Measurements from ENCODE around the gene ZDHHC4.

ZDHHC4 gene

DNA sequence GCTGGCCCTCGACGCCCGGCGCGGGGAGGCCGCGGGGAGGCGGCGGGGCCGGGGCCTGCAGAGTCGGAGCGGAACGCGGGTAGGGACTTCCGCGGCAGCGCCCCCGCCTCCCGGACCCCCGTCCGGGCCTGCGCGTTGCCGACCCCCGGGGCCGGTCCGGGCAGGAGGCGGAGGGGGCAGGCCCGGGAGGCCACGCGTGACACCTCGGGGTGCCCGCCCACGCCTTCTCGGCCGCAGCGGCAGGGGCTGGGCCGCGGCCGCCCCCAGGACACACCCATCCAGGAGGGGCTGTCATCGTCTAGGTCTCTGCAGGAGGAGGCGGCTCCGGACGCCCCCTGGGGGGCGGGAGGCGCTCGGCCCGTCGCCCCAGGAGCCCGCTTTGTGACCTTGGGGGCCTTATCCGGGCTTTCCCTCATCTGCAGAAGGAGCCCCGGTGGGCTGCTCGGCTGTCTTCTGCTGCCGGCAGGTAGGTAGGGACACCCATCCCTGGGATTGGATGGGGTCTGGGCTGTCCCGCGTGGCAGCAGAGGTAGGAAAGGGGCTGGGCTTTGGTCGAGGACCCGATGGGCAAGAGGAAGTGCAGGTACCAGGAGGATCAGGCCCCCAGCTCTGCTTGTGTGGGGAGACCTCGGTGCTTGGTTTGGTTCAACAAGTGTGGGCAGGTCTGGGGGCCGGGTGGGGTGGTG lies 60.4 kb downstream of the ZDHHC4 start:
- DNase-seq = no peak

Measured in NCI-H748 treated with DMSO at 0.1 percent for 48 hours (cell line).